Ovary (tissue), 9 donors: ENCODE data around the gene SHISA8. TPM values are rescaled to one million over a fixed set of nuclear protein-coding genes. Genes with fewer than 3 reads are reported as not detected.

Source experiments
- DNase-seq, 5 donors: peaks; one replicate each; pipeline ENCODE4 v3.0.0-alpha.2; 2019 to 2020
- H3K27ac ChIP-seq, 2 donors: fragments of 200-600 bp; one replicate each; pipeline versions ENCODE4 v1.5.1 to v1.8.0; 2019 to 2022
- H3K27me3 ChIP-seq: fragments of 200-600 bp; one replicate; pipeline ENCODE4 v1.8.0; 2022
- H3K36me3 ChIP-seq: fragments of 200-600 bp; sonication (generic); one replicate; pipeline ENCODE4 v1.5.1; 2019
- H3K4me1 ChIP-seq: one replicate; pipeline ENCODE4 v1.8.1; 2013; ENCODE audit warnings: mild to moderate bottlenecking, moderate library complexity; ENCODE audit not compliant: insufficient read depth
- H3K4me3 ChIP-seq: fragments of 200-600 bp; sonication (generic); one replicate; pipeline ENCODE4 v1.5.1; 2017
- H3K9me3 ChIP-seq, 2 donors: fragments of 200-600 bp in 1 of 2; sonication (generic) in 1 of 2; one replicate each; pipeline versions ENCODE4 v1.5.1 to v1.8.1; 2013 to 2019; ENCODE audit warnings: mild to moderate bottlenecking in 1 of 2, moderate library complexity in 1 of 2
- EP300 ChIP-seq: sonication (generic); formaldehyde crosslinking; IDR thresholded peaks from one replicate; pipeline ENCODE4 v1.6.1; 2017; ENCODE audit warnings: antibody characterized with exemption
- POLR2A ChIP-seq: fragments of 450-650 bp; IDR thresholded peaks from one replicate; pipeline ENCODE4 v1.6.1; 2017; ENCODE audit warnings: antibody characterized with exemption, mild to moderate bottlenecking, moderate library complexity
- WGBS, 3 donors: extraction: QIAGEN DNeasy Blood & Tissue Kit in 1 of 3; methylation state at CpG; one replicate each; pipeline versions ENCODE4 v1.1.5 to v1.1.7; 2013 to 2017; 5-methylcytosine and 5-hydroxymethylcytosine counted together
- intact Hi-C, 4 donors: fragments of 100-400 bp; cut with DNase I; formaldehyde crosslinking; loops; one replicate each; pipeline versions ENCODE4 v1.11.0 to v1.15.1; 2022 to 2023
- microRNA counts: library from miRNA; unstranded; fragments of <30 nt; microRNA quantifications from one replicate; lab custom pipeline; 2016
- microRNA-seq, 3 donors: library from miRNA; unstranded; fragments of <30 nt; microRNA quantifications; one replicate each; pipeline versions ENCODE4 to v1.2.0, GENCODE V29; 2019 to 2020
- polyA plus RNA-seq, 2 donors: library from polyadenylated mRNA; stranded (reverse); fragments of 200-250 nt in 1 of 2; fragments of 350-450 nt in 1 of 2; fragmentation: Illumina TruSeq in 1 of 2; extraction: RNeasy Lipid Tissue Mini Kit (QIAGEN cat#74804) in 1 of 2; gene quantifications; one replicate each; pipeline ENCODE4 v1.2.3, GENCODE V29; 2013 to 2014
- small RNA-seq: library from RNA; depleted of rRNA; stranded (forward); fragments of <200 nt; gene quantifications from one replicate; pipeline ENCODE3, GENCODE V24; 2016
- total RNA-seq, 7 donors: library from RNA; depleted of rRNA in 2 of 7; stranded (reverse); fragments of >200 nt in 2 of 7; fragmentation: NEBNext Ultra II Directional in 3 of 7; extraction: Animal tissue kit (Norgen Biotek cat#: 25700) in 3 of 7; gene quantifications; one replicate each; pipeline versions ENCODE4 v1.1.0 to v1.2.4, GENCODE V29; 2016 to 2023
- TF ChIP-seq, protein P1 (sequence below), 3 donors: fragments of 450-650 bp in 2 of 3; fragments of 200-600 bp in 1 of 3; IDR thresholded peaks; one replicate each; pipeline versions ENCODE4 v1.5.1 to v1.8.0; 2016 to 2022; ENCODE audit warnings: antibody characterized with exemption in 3 of 3, mild to moderate bottlenecking in 1 of 3
- donor health status: DM: no; HTN: no; CAD: no; lungs with moderate emphysema.
- donor health status: DM: no; HTN: no; CAD: no.
- donor health status: Bipolar disorder and iron deficiency.
- donor health status: DM: yes; HTN: yes; CAD: no.
- donor health status: DM: no; HTN: no; CAD: no.
- donor health status: DM: yes; HTN: yes; CAD: no.

The SHISA8 gene
- total and polyA plus RNA-seq, 9 donors = 0.46 TPM; not detected in 8

DNA sequence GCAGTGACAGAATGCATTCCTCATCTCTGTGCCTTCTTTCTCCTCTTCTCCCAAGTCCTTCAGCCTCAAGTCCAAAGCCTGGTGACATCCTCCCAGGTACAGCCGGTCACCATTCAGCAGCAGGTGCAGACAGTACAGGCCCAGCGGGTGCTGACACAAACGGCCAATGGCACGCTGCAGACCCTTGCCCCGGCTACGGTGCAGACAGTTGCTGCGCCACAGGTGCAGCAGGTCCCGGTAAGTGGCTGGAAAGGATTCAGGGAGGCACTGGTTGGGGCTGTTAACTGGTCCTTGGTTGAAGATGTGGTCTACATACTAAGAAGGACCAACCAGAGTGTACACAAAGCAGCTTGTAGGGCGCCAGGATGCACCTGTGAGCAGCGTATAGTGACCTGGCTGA, 46.3 kb downstream of the SHISA8 start:
- H3K9me3 ChIP-seq = no peaks in the 10 kb centered on the region
- no peak for DNase-seq
- no peaks in the 10 kb centered on the region for H3K36me3 ChIP-seq
- no peaks in the 10 kb centered on the region for H3K27me3 ChIP-seq
- H3K27ac ChIP-seq = no peak overlapping the region
- intact Hi-C loops = no loop called here
- TF ChIP-seq, protein P1, sequence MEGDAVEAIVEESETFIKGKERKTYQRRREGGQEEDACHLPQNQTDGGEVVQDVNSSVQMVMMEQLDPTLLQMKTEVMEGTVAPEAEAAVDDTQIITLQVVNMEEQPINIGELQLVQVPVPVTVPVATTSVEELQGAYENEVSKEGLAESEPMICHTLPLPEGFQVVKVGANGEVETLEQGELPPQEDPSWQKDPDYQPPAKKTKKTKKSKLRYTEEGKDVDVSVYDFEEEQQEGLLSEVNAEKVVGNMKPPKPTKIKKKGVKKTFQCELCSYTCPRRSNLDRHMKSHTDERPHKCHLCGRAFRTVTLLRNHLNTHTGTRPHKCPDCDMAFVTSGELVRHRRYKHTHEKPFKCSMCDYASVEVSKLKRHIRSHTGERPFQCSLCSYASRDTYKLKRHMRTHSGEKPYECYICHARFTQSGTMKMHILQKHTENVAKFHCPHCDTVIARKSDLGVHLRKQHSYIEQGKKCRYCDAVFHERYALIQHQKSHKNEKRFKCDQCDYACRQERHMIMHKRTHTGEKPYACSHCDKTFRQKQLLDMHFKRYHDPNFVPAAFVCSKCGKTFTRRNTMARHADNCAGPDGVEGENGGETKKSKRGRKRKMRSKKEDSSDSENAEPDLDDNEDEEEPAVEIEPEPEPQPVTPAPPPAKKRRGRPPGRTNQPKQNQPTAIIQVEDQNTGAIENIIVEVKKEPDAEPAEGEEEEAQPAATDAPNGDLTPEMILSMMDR (IDR thresholded peaks at IDR 0.05) = no peak
- TF ChIP-seq POLR2A (no peak), EP300 (no peak)
- 95 to 97% (median 96%) methylated on average over 10 of the region's 10 CpGs for WGBS, 3 donors
- no peak overlapping the region for H3K4me3 ChIP-seq
- H3K4me1 ChIP-seq = peaks cover 6% of the 10 kb centered on the region

DNA sequence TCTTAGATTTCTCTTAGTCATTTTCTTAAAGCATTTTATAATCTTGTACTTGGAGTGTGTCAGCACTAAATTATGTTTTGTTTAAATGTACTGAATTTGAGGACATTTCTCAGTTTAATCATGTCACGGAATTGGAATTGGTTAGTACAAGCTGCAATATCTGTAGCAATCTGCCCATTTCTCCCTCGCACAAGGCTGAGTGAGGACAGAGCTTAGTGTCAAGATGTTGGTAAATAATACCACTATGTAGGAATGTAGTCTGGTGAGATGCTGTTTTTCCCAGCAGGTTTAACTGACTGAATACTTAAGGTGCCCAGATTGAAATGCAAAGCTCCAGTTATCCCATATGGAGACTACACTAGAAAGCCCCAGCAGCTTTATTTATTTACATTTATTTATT, 51.4 kb downstream of the SHISA8 start:
- peaks cover 9% of the 10 kb centered on the region for H3K4me1 ChIP-seq
- TF ChIP-seq POLR2A = no peak
- TF ChIP-seq, protein P1 (IDR thresholded peaks at IDR 0.05) = no peak
- no peak for TF ChIP-seq EP300
- no peak for DNase-seq
- no peak overlapping the region for H3K27ac ChIP-seq
- intact Hi-C loops = no loop called here
- H3K4me3 ChIP-seq = no peak overlapping the region
- H3K9me3 ChIP-seq = no peaks in the 10 kb centered on the region
- H3K36me3 ChIP-seq = no peaks in the 10 kb centered on the region
- WGBS, 3 donors = 85 to 95% (median 92%) methylated on average over 2 of the region's 2 CpGs
- H3K27me3 ChIP-seq = no peaks in the 10 kb centered on the region

GRCh38 chr22:41862530-41863266, 52.2 kb downstream of the SHISA8 start:
- no peak overlapping the region for H3K4me3 ChIP-seq
- H3K4me1 ChIP-seq = peaks cover 9% of the 10 kb centered on the region
- no peaks in the 10 kb centered on the region for H3K36me3 ChIP-seq
- WGBS, 3 donors = 71 to 76% (median 73%) methylated on average over 11 of the region's 11 CpGs
- TF ChIP-seq POLR2A (no peak), EP300 (no peak)
- TF ChIP-seq, protein P1 (IDR thresholded peaks at IDR 0.05) = no peak
- DNase-seq = no peak
- no peaks in the 10 kb centered on the region for H3K9me3 ChIP-seq
- intact Hi-C loops = no loop called here
- H3K27me3 ChIP-seq = no peaks in the 10 kb centered on the region
- H3K27ac ChIP-seq = peak overlapping the region in 1 of 2 donors; percentile 18

GRCh38 chr22:41862160-41862529, 52.7 kb downstream of the SHISA8 start:
- DNase-seq = peak in 1 of 5 donors; percentile 53
- TF ChIP-seq, protein P1 (IDR thresholded peaks at IDR 0.05) = no peak
- Histone ChIP-seq H3K9me3 (no peaks in the 10 kb centered on the region), H3K27me3 (no peaks in the 10 kb centered on the region), H3K27ac (peak overlapping the region in 1 of 2 donors; percentile 18), H3K4me1 (peaks cover 9% of the 10 kb centered on the region), H3K4me3 (no peak overlapping the region), H3K36me3 (no peaks in the 10 kb centered on the region)
- WGBS, 3 donors = 10 to 11% (median 10%) methylated on average over 4 of the region's 4 CpGs
- intact Hi-C loops = no loop called here

MicroRNAs within 50 kb of the gene (microRNA counts, 767-probe panel; counts per million panel counts)
- 1,954 counts per million, percentile 81 among the panel's probes with 10 or more counts for microRNA hsa-miR-33a-5p (lab: Ali Mortazavi, UCI)

Small RNA genes within 50 kb of the gene (microRNA-seq; reads per million reads assigned to microRNA genes)
- 14.7 to 513 (median 466) reads per million in 3 donors for gene MIR33A

Small RNA genes within 50 kb of the gene (small RNA-seq; reads per million reads assigned to genes)
- 0.50 reads per million, percentile 11 among the genes with 10 or more reads in this experiment for gene MIR33A

Other genes with a start within 250 kb of the SHISA8 start
- 100 to 1,000 TPM in 6 of 7 donors, 10 to 100 TPM in 1; 88.1 to 188 (median 129) TPM for gene SNU13, start 226.2 kb downstream of the SHISA8 start, total RNA-seq
- gene SNU13, start 226.2 kb downstream of the SHISA8 start, polyA plus RNA-seq = 100 to 1,000 TPM; 117 to 131 TPM
- gene MEI1, start 215.6 kb downstream of the SHISA8 start, total RNA-seq = 1 to 10 TPM in 4 of 7 donors, under 1 TPM in 3; 0.25 to 2.1 (median 1.0) TPM
- 1 to 10 TPM; 1.1 to 2.6 TPM for gene MEI1, start 215.6 kb downstream of the SHISA8 start, polyA plus RNA-seq
- gene CCDC134, start 114.4 kb downstream of the SHISA8 start, total RNA-seq = 10 to 100 TPM in 1 of 7 donors, 1 to 10 TPM in 6; 7.9 to 13.3 (median 8.8) TPM
- gene CCDC134, start 114.4 kb downstream of the SHISA8 start, polyA plus RNA-seq = 1 to 10 TPM; 1.3 to 4.9 TPM
- gene SREBF2, start 82.0 kb downstream of the SHISA8 start, total RNA-seq = 100 to 1,000 TPM in 1 of 7 donors, 10 to 100 TPM in 6; 29.2 to 215 (median 74.1) TPM
- 10 to 100 TPM; 38.7 to 94.9 TPM for gene SREBF2, start 82.0 kb downstream of the SHISA8 start, polyA plus RNA-seq
- gene TNFRSF13C, start 11.7 kb upstream of the SHISA8 start, total RNA-seq = under 1 TPM; 0.08 to 0.36 (median 0.22) TPM
- under 1 TPM; 0.05 TPM for gene TNFRSF13C, start 11.7 kb upstream of the SHISA8 start, polyA plus RNA-seq
- gene CENPM, start 32.1 kb upstream of the SHISA8 start, total RNA-seq = 1 to 10 TPM in 4 of 7 donors, under 1 TPM in 1, not detected in 2; 0.25 to 8.0 (median 1.8) TPM
- gene CENPM, start 32.1 kb upstream of the SHISA8 start, polyA plus RNA-seq = 1 to 10 TPM in 1 of 2 donors, not detected in 1; 1.0 TPM
- gene SEPTIN3, start 54.4 kb upstream of the SHISA8 start, total RNA-seq = 1 to 10 TPM in 1 of 7 donors, under 1 TPM in 5, not detected in 1; 0.11 to 1.4 (median 0.23) TPM
- under 1 TPM; 0.12 to 0.78 TPM for gene SEPTIN3, start 54.4 kb upstream of the SHISA8 start, polyA plus RNA-seq
- 1 to 10 TPM; 2.4 to 4.5 (median 3.0) TPM for gene WBP2NL, start 83.7 kb upstream of the SHISA8 start, total RNA-seq
- 1 to 10 TPM in 1 of 2 donors, under 1 TPM in 1; 0.48 to 1.2 TPM for gene WBP2NL, start 83.7 kb upstream of the SHISA8 start, polyA plus RNA-seq
- 10 to 100 TPM; 18.7 to 34.3 (median 20.3) TPM for gene NAGA, start 155.7 kb upstream of the SHISA8 start, total RNA-seq
- gene NAGA, start 155.7 kb upstream of the SHISA8 start, polyA plus RNA-seq = 10 to 100 TPM; 17.6 to 18.1 TPM
- gene PHETA2, start 159.2 kb upstream of the SHISA8 start, total RNA-seq = 10 to 100 TPM in 1 of 7 donors, 1 to 10 TPM in 6; 3.4 to 10.2 (median 7.3) TPM
- 1 to 10 TPM; 8.5 to 8.8 TPM for gene PHETA2, start 159.2 kb upstream of the SHISA8 start, polyA plus RNA-seq
- 100 to 1,000 TPM in 4 of 7 donors, 10 to 100 TPM in 3; 26.3 to 287 (median 130) TPM for gene SMDT1, start 164.6 kb upstream of the SHISA8 start, total RNA-seq
- gene SMDT1, start 164.6 kb upstream of the SHISA8 start, polyA plus RNA-seq = 100 to 1,000 TPM; 112 to 211 TPM
- 10 to 100 TPM; 28.3 to 49.2 (median 43.4) TPM for gene NDUFA6, start 175.7 kb upstream of the SHISA8 start, total RNA-seq
- gene NDUFA6, start 175.7 kb upstream of the SHISA8 start, polyA plus RNA-seq = 10 to 100 TPM; 48.7 to 82.8 TPM
- 1 to 10 TPM in 4 of 7 donors, under 1 TPM in 3; 0.73 to 2.0 (median 1.2) TPM for gene CYP2D6, start 215.7 kb upstream of the SHISA8 start, total RNA-seq
- gene CYP2D6, start 215.7 kb upstream of the SHISA8 start, polyA plus RNA-seq = under 1 TPM; 0.28 to 0.30 TPM